ENCODE measurements around the gene CRHR2. TPM values are rescaled to one million over a fixed set of nuclear protein-coding genes. Genes with fewer than 3 reads are reported as not detected.

CRHR2 gene
- polyA plus RNA-seq, 2 donors, result 0.04 to 0.06 TPM

DNA sequence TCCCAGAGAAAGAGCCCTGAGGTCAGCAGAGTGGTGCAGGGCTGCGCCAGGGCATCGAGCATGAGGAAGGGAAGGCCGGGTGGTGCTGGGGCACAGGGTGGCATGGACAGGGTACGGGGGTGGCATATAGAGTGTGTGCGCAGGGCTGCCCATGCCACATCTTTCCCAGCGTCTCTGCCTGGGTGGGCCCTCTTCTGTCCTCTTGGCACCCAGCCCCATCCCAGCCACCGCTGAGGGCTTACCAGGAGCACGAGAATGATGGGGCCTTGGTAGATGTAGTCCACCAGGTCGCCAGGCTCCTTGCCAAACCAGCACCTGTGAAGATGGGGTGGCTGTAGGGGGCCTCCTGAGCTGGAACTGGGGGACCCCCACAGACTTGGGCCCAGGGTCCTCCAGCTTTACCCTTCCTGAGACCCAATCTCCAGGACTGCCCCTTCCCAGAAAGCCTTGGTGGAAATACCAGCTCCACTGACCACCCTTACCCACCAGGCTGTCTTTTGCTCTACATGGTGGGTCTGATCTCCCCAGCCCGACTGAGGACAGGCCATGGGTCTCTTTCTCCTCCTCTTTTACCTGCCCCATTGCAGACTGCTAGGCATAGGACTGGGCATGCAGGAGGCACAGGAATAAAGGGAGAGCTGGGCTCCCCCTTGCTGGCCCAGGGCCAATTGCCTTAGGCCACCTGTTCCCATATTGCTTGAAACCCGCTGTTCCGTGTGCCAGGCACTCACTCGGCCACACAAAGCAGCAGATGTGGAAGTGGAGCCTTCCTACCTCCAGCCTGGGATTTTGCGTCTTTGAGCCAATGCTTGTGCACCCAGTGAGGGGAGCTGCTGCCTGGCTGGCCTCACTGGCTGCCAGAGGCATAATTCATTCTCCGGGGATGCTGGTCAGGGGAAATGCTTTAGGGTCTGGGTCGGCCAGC lies 21.7 kb downstream of the CRHR2 start:
- Histone ChIP-seq H3K36me3 (ENCODE audit: control insufficient read depth in 2 of 2, insufficient read depth in 2 of 2, low read length in 1 of 2) (no peaks in the 10 kb centered on the region), H3K4me1 (ENCODE audit: control insufficient read depth in 2 of 2, insufficient read depth in 2 of 2, low read length in 1 of 2) (no peaks in the 10 kb centered on the region), H3K27me3 (ENCODE audit: control insufficient read depth in 1 of 2, insufficient read depth in 2 of 2, low read length in 2 of 2) (no peaks in the 10 kb centered on the region), H3K4me3 (ENCODE audit: low read depth in 1 of 2, low read length in 2 of 2) (no peak overlapping the region), H3K27ac (ENCODE audit: low read depth in 2 of 2, low read length in 1 of 2) (no peak overlapping the region), H3K9me3 (ENCODE audit: control insufficient read depth in 2 of 2, insufficient read depth in 1 of 2, low read depth in 1 of 2, low read length in 1 of 2) (no peaks in the 10 kb centered on the region)
- WGBS, 2 donors, result 73 to 74% methylated on average over 16 of the region's 16 CpGs

DNA sequence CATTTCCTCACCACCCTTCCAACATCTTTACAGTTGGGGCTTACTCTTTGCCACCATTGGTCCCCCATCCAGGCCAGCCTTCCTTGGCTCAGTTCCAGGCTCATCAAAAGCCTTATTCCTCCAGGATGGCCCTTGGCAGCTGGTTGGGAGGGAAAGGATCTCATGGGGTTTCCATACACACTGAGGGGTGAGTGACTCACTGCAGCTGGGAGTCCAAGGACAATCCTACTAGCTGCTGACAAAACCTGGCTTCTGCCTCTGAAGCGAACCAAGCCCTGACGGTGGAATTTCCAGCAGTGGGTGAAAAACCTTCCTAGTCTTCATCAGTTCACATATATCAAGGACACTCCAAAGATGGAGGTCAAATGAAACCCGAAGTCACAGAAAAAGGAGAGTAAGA lies 22.9 kb downstream of the CRHR2 start:
- Histone ChIP-seq H3K4me3 (ENCODE audit: low read depth in 1 of 2, low read length in 2 of 2) (no peak overlapping the region), H3K36me3 (ENCODE audit: control insufficient read depth in 2 of 2, insufficient read depth in 2 of 2, low read length in 1 of 2) (no peaks in the 10 kb centered on the region), H3K27ac (ENCODE audit: low read depth in 2 of 2, low read length in 1 of 2) (no peak overlapping the region), H3K27me3 (ENCODE audit: control insufficient read depth in 1 of 2, insufficient read depth in 2 of 2, low read length in 2 of 2) (no peaks in the 10 kb centered on the region), H3K4me1 (ENCODE audit: control insufficient read depth in 2 of 2, insufficient read depth in 2 of 2, low read length in 1 of 2) (no peaks in the 10 kb centered on the region), H3K9me3 (ENCODE audit: control insufficient read depth in 2 of 2, insufficient read depth in 1 of 2, low read depth in 1 of 2, low read length in 1 of 2) (no peaks in the 10 kb centered on the region)
- WGBS, 2 donors, result 85% methylated on average over 3 of the region's 3 CpGs

DNA sequence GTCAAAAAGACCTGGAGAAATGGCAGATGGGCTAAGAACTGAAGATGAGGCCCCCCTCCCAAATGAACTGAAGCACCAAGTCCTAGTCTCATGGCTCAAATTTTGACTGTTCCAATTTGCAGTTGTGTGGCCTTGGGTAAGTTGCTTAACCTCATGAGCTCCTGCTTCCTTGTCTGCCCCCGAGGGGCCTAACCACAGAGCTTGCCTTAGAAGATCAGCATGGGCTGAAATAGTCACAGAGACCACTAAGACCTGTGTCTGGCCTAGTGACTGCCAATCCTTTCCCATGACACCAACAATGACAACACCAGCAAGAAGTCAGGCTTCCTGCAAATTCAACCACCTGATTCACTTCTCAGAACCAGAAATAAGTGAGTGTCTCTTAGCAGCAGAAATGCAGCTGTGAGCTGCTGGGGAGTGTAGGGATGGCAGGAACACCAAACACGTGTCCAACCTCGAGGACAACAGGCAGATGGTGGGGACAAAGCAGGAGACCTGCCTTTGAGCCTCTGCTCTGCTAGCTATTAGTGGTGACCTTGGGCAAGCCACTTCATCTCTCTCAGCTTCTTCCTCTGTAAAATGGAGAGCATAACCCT lies 23.7 kb downstream of the CRHR2 start:
- Histone ChIP-seq H3K4me3 (ENCODE audit: low read depth in 1 of 2, low read length in 2 of 2) (no peak overlapping the region), H3K9me3 (ENCODE audit: control insufficient read depth in 2 of 2, insufficient read depth in 1 of 2, low read depth in 1 of 2, low read length in 1 of 2) (no peaks in the 10 kb centered on the region), H3K27ac (ENCODE audit: low read depth in 2 of 2, low read length in 1 of 2) (no peak overlapping the region), H3K27me3 (ENCODE audit: control insufficient read depth in 1 of 2, insufficient read depth in 2 of 2, low read length in 2 of 2) (no peaks in the 10 kb centered on the region), H3K4me1 (ENCODE audit: control insufficient read depth in 2 of 2, insufficient read depth in 2 of 2, low read length in 1 of 2) (no peaks in the 10 kb centered on the region), H3K36me3 (ENCODE audit: control insufficient read depth in 2 of 2, insufficient read depth in 2 of 2, low read length in 1 of 2) (no peaks in the 10 kb centered on the region)
- 77 to 83% methylated on average over 3 of the region's 3 CpGs for WGBS, 2 donors

DNA sequence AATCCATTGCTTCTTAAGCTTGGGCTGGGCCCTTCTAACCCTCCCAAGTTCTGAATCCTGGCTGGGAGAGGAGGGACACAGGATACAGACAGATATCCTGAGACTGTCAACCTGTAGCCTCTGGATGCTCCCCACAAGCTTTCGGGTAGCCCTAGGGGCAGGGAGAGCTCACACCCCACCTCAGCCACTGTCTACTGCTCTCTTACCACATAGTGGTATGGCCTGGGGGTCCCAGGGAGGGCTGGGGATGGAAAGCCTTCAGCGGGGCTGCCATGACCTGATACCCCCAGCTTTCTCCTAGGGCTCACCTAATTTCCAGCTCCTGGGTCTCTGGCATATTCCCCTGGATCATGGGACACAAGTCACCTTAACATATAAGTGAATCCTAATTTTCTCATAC lies 25.1 kb downstream of the CRHR2 start:
- H3K27ac ChIP-seq (ENCODE audit: low read depth in 2 of 2, low read length in 1 of 2), result no peak overlapping the region
- no peaks in the 10 kb centered on the region for H3K4me1 ChIP-seq (ENCODE audit: control insufficient read depth in 2 of 2, insufficient read depth in 2 of 2, low read length in 1 of 2)
- H3K36me3 ChIP-seq (ENCODE audit: control insufficient read depth in 2 of 2, insufficient read depth in 2 of 2, low read length in 1 of 2), result no peaks in the 10 kb centered on the region
- H3K9me3 ChIP-seq (ENCODE audit: control insufficient read depth in 2 of 2, insufficient read depth in 1 of 2, low read depth in 1 of 2, low read length in 1 of 2), result no peaks in the 10 kb centered on the region
- H3K4me3 ChIP-seq (ENCODE audit: low read depth in 1 of 2, low read length in 2 of 2), result no peak overlapping the region
- H3K27me3 ChIP-seq (ENCODE audit: control insufficient read depth in 1 of 2, insufficient read depth in 2 of 2, low read length in 2 of 2), result no peaks in the 10 kb centered on the region
- WGBS, 2 donors, result 90 to 95% methylated on average over 2 of the region's 2 CpGs

DNA sequence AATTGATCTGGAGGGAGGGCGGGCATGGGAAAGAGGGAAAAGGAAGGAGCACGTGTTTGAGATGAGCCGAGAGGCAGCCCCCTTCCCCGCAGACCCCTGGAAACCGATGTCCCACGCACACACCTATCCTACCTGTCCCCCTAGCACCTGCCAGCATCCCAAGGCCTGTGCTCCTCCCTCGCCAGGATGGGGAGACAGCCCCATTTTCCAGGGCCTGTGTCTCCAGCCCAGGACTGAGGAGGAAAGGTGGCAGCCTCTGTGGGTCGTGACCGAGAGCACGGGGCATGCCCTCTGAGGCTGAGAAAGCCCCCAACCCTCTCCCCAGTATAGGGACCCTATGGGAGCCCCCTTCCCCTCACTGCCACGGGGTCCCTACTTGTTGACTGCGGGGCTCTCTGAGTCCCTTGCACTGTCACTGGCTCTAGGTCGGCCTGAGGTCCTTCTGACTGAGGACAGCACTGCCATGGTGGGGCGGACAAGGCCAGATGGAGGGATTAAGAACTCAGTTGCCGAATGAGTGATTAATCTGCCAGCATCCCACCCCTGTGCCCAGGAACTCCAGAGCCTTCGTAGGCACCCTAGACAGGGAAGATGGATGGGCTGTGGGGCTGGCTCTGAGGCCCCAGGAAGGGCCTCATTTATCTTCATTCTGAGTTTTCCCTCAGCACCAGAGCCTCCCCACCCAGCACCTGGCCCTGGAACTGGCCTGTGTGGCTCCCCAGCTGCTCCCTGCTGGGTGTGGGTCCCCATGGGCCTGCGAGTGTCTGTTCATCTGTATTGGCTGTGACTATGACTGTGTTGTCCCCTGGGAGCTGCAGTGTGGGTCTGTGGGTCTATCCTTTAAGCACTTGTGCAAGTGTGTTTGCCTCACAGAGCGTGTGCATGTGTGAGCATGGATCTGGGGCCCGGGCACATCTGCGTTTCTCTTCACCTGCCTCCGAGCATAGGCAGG lies 26.0 kb downstream of the CRHR2 start:
- Histone ChIP-seq H3K36me3 (ENCODE audit: control insufficient read depth in 2 of 2, insufficient read depth in 2 of 2, low read length in 1 of 2) (no peaks in the 10 kb centered on the region), H3K27ac (ENCODE audit: low read depth in 2 of 2, low read length in 1 of 2) (no peak overlapping the region), H3K4me3 (ENCODE audit: low read depth in 1 of 2, low read length in 2 of 2) (no peak overlapping the region), H3K27me3 (ENCODE audit: control insufficient read depth in 1 of 2, insufficient read depth in 2 of 2, low read length in 2 of 2) (no peaks in the 10 kb centered on the region), H3K9me3 (ENCODE audit: control insufficient read depth in 2 of 2, insufficient read depth in 1 of 2, low read depth in 1 of 2, low read length in 1 of 2) (no peaks in the 10 kb centered on the region), H3K4me1 (ENCODE audit: control insufficient read depth in 2 of 2, insufficient read depth in 2 of 2, low read length in 1 of 2) (no peaks in the 10 kb centered on the region)
- 83 to 87% methylated on average over 21 of the region's 21 CpGs for WGBS, 2 donors

DNA sequence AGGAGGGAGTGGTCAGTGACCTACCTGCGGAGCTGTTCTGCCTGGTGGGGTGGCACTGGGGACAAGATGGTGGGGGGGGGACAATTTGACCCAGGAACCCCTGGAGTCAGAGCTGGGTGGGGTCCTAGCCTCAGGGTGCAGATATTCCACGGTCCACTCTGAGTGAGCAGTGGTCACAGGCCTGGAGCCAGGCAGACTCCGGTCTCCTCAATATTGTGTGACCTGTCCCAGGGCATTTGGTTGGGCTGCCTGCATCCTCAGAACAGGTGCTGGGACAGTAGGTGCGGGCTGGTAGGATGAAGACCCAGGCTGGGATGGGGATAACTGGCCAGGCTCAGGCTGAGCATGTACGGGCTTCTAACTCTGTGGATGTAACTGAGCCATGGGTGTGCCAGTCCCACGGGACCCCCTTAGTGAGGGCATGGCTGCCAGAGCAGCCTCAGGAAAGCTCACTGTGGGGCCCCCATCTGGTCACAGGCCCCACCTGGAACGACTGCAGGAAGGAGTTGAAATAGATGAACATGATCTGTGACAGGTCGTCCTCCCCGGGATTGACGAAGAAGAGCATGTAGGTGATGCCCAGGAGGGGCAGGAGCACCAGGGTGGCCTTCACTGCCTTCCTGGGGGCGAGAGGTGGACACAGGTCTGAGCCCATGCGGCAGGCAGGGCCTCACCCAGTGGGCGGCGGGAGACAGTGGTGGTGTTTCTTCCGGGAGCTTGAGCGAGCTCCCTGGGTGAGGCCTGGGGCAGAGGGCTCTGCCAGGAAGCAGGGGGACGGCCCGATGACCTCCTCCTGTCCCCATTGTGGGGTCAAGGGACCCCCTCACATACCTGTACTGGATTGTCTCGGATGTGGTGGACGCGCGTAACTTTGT lies 26.9 kb downstream of the CRHR2 start:
- 89 to 92% methylated on average over 20 to 22 of the region's 22 CpGs for WGBS, 2 donors
- Histone ChIP-seq H3K36me3 (ENCODE audit: control insufficient read depth in 2 of 2, insufficient read depth in 2 of 2, low read length in 1 of 2) (no peaks in the 10 kb centered on the region), H3K4me3 (ENCODE audit: low read depth in 1 of 2, low read length in 2 of 2) (no peak overlapping the region), H3K27me3 (ENCODE audit: control insufficient read depth in 1 of 2, insufficient read depth in 2 of 2, low read length in 2 of 2) (no peaks in the 10 kb centered on the region), H3K4me1 (ENCODE audit: control insufficient read depth in 2 of 2, insufficient read depth in 2 of 2, low read length in 1 of 2) (no peaks in the 10 kb centered on the region), H3K9me3 (ENCODE audit: control insufficient read depth in 2 of 2, insufficient read depth in 1 of 2, low read depth in 1 of 2, low read length in 1 of 2) (no peaks in the 10 kb centered on the region), H3K27ac (ENCODE audit: low read depth in 2 of 2, low read length in 1 of 2) (no peak overlapping the region)

DNA sequence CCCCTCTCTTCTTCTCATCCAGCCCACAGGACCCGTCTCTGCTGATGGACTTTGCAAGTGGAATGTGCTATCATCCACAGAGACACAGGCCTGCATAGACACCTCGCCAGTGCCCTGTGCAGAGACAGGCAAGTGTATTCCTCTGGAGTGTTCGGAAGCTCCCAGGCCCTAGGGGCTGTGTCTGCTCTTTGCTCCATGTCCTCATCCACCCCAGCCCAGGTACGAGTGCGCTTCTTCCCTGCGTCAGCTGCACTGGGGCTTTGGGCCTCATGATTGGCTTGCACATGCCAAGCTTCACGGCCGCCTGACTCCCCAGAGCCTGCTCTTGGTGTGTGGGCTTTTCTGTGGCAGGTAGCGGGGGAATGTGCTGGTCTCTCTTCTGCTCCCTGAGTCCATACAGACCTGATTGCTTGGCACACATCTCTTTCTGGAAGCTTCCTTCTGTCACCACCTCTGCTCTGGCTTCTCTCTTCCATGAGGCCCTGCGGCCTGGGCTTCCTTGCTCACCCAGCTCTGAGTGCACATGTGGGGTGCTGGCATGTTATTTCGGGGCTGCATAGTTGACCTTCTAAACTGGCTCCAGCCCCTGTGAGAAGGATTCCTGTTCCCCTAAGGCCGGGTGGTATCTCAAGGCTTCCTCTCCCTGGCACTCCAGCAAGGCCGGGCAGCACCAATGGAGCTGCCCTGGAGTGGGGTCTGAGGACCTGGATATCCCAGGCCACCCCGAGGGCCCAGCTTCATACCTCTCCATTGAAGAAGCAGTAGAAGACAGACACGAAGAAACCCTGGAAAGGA lies 27.8 kb downstream of the CRHR2 start:
- H3K27ac ChIP-seq (ENCODE audit: low read depth in 2 of 2, low read length in 1 of 2), result no peak overlapping the region
- WGBS, 2 donors, result 91 to 92% methylated on average over 15 of the region's 15 CpGs
- H3K9me3 ChIP-seq (ENCODE audit: control insufficient read depth in 2 of 2, insufficient read depth in 1 of 2, low read depth in 1 of 2, low read length in 1 of 2), result no peaks in the 10 kb centered on the region

DNA sequence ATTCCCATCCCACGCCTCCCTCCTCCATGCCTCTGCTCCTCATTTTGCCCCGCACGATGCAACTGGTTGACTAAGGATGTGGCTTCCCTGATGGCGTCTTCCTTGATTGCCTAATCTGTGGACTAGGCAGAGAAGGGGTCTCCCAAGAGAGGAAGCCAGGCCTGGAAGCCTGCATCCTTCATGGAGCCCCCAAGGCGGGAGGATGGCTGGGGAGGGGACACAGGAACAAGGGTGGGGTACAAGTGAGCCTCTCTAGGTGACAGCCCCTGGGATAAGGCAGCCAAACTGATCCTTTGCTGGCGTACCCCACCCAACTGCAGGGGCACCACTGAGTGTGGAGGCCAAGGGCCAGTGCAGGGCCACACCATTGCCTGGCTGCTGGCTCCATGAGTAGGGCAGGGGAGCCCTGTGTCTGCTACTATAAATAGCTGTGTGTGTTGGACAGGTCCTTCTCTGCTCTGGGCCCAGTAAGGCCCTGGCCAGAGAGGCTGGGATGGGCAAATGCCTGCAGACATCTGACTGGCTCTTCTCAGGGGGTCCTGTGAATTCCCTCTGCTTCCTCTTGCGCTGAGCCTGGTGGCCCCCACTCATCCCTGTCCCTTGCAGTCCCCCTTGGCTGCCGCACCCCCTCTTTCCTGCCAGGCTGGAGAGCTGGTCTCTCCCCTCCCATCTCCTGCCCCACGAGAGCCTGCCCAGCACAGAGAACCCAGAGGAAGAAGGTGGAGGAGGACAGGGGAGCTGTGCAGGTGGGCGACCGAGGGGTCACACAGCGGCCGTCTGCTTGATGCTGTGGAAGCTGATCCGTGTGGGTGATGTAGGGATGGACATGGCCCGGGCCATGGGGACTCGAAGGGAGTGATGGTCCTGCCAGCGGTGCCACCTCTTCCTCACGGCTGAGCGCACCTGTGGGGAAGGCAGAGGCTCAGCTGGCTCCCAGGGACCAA lies 29.3 kb downstream of the CRHR2 start:
- no peak overlapping the region for H3K27ac ChIP-seq (ENCODE audit: low read depth in 2 of 2, low read length in 1 of 2)
- H3K27me3 ChIP-seq (ENCODE audit: control insufficient read depth in 1 of 2, insufficient read depth in 2 of 2, low read length in 2 of 2), result no peaks in the 10 kb centered on the region
- WGBS, 2 donors, result 91 to 92% methylated on average over 19 of the region's 19 CpGs

More for the DNA sequence above, 27.8 kb downstream of the CRHR2 start:
- Histone ChIP-seq H3K36me3 (ENCODE audit: control insufficient read depth in 2 of 2, insufficient read depth in 2 of 2, low read length in 1 of 2) (no peaks in the 10 kb centered on the region), H3K4me3 (ENCODE audit: low read depth in 1 of 2, low read length in 2 of 2) (no peak overlapping the region), H3K27me3 (ENCODE audit: control insufficient read depth in 1 of 2, insufficient read depth in 2 of 2, low read length in 2 of 2) (no peaks in the 10 kb centered on the region), H3K4me1 (ENCODE audit: control insufficient read depth in 2 of 2, insufficient read depth in 2 of 2, low read length in 1 of 2) (no peaks in the 10 kb centered on the region)

More for the DNA sequence above, 29.3 kb downstream of the CRHR2 start:
- no peak overlapping the region for H3K4me3 ChIP-seq (ENCODE audit: low read depth in 1 of 2, low read length in 2 of 2)
- H3K36me3 ChIP-seq (ENCODE audit: control insufficient read depth in 2 of 2, insufficient read depth in 2 of 2, low read length in 1 of 2), result no peaks in the 10 kb centered on the region
- no peaks in the 10 kb centered on the region for H3K4me1 ChIP-seq (ENCODE audit: control insufficient read depth in 2 of 2, insufficient read depth in 2 of 2, low read length in 1 of 2)
- no peaks in the 10 kb centered on the region for H3K9me3 ChIP-seq (ENCODE audit: control insufficient read depth in 2 of 2, insufficient read depth in 1 of 2, low read depth in 1 of 2, low read length in 1 of 2)

All from esophagus (tissue), 2 donors.